HG03565 (cell line): ENCODE results near the gene FBXW5.

Experiments used
- ATAC-seq: cut with Tn5 transposase; IDR thresholded peaks from one replicate; pipeline ENCODE4 v1.9.1; 2021; ENCODE audit warnings: mild to moderate bottlenecking, moderate library complexity; ENCODE audit not compliant: unreplicated experiment

The FBXW5 gene

GRCh38 chr9:136913701-136914438 is 30.7 kb downstream of the FBXW5 start:
- no peak for ATAC-seq

DNA sequence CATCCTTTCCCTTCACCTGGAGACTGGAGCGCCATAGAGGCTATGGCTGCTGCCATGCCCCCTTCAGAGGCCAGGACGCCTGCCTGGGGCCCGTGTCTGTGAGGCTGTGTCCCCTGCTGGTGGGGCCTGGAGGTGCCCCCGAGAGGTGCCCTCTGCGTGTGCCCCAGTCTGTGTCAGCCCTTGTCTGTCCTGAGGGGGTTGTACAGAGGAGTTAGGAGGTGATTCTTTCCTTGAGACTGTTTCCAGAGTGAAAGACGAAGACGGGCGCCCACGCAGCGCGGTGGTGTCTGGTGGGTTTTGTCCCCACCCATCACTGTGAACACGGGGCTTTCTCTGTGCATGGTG is 33.7 kb downstream of the FBXW5 start:
- no peak for ATAC-seq

GRCh38 chr9:136910197-136910900 is 34.2 kb downstream of the FBXW5 start:
- ATAC-seq: no peak

DNA sequence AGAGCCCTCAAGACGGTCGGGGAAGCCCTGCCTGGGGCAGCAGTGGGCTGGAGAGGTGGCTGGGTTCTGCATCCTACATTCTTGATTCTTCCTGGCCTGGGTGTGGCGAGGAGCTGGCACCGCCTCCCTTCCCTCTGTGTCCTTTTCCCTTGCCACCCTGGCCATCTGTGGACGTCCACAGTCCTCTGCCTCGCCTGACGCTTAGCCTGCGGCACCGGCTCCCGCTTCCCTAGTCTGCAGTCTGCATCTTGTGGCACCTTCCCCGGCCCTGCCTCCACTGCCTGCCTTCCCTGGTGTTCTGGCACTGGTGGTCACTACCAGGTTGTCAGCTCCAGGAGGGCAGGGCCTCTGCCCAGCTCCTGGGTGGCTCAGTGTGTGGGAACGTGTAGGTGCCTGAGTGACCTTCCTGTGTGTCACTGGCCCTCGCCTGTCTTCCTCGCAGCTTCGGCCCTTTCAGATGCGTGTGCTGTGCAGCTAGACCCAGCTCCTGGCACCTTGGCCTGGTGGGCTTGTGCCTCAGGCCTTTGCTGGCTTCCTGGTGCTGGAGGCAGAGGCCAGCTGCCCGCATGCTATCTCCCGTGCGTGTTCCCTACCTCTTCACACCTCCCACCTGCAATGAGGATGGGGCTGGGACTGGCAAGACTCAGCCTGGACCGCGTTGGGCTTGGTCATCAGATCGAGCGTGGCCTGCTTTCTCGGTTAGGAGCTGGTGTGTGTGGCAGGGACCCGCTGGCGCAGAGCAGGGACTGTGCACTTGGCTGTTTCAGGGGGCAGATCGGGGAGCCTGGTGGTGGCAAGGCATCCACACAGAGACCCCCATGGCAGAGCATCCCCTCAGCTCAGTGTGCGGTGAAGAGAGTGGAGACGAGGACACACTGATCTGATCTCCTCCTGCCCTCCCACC is 37.3 kb downstream of the FBXW5 start:
- ATAC-seq: no peak

DNA sequence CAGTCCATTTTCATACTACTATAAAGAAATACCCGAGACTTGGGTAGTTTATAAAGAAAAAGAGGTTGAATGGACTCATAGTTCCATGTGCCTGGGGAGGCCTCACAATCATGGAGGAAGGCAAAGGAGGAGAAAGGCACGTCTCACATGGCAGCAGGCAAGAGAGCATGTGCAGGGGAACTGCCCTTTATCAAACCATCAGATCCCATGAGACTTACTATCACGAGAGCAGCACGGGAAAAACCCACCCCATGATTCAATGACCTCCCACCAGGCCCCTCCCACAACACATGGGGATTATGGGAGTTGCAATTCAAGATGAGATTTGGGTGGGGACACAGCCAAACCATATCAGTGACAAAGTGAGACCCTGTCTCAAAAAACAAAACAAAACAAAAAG is 38.3 kb downstream of the FBXW5 start:
- ATAC-seq: no peak

GRCh38 chr9:136903041-136903554 is 41.4 kb downstream of the FBXW5 start:
- ATAC-seq: no peak

DNA sequence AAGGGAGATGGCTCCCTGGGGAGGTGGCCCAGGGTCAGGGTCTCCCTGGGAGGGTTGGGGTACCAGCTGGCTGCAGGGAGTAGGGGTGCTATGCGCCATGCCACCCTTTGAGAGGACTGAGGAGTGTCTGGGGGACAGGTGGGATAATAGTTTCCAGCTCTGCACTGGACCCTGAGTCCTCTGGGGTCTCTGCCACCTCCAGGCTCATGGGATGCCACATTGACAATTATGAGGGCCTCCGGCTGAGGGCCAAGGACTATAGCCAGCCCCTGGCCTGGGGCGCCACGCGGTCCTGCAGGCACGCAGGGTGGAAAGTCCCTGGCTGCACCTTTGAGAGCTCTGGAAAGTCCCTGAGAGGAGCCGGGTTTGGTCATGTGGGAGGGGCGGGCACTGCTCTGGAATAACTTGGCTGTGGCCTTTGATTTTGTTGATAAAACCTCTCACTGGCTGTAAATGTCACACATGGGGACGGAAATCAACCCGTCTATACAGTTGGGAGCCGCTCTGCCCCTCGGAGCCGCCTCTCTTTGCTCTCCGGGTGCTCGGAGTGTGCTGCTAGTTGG is 42.2 kb downstream of the FBXW5 start:
- peak; percentile 42 for ATAC-seq

- ATAC-seq: peak; percentile 46
Measured at GRCh38 chr9:136901516-136902258, 42.9 kb downstream of the FBXW5 start.

DNA sequence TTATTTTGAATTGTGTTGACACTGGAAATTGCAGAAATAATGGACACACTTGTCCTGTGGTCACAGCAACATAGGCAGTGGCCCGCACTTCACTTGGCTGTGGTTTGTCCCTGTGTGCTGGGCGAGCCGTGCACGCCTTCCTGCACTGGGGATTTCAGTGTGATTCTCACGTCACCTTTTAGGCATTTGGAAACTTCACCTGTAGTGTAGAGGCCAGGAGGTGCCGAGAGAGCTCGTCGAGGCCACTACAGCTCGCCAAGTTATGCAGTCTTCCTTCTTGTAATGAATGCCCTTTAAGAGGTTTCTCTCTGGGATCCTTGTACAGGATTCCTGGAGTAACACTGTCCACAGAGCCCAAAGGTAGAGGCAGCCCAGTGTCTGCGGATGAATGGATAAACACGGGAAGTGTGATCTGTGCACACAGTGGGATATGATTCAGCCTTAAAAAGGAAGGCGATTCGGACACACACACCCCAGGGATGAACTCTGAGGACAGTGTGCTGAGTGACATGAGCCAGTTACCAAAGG is 43.5 kb downstream of the FBXW5 start:
- ATAC-seq: no peak

DNA sequence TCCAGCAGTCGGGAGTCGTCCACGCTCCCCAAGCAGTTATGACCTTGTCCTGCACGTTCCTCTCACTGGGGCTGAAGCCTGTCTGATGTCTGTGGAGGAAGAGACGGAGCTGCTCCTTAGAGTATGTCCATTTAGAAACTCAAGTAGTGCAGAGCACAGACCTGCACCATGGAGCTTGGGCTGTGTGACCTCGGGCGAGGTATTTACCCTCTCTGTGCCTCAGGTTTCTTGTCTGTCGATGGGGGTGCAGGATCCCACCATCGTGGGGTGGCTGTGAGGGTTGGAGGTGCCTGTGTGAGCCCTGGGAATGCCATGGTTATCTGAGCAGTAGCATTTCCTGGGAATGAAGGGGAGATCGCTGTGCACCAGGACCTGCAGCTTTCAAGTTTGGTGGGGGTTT is 44.0 kb downstream of the FBXW5 start:
- no peak for ATAC-seq

DNA sequence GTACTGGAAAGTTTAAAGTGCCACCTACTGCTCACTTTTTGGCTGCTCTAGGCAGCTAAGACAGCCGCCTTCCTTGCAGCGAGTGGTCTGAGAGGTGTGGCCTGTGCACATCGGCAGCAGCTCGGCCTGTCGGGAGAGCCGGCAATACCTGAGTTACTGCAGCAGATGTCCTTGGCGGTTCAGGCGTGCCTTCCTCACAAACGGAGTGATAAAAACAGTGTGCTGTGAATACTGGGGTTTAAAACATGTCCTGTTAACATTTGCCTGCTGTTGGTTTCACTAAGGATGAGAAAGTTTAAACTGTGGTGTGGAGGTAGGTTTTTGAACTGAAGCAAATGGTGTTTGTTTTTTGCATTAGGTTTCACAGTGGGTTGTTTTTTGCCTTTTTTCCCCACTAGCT is 45.3 kb downstream of the FBXW5 start:
- ATAC-seq: no peak

GRCh38 chr9:136898483-136899100 is 45.9 kb downstream of the FBXW5 start:
- no peak for ATAC-seq

DNA sequence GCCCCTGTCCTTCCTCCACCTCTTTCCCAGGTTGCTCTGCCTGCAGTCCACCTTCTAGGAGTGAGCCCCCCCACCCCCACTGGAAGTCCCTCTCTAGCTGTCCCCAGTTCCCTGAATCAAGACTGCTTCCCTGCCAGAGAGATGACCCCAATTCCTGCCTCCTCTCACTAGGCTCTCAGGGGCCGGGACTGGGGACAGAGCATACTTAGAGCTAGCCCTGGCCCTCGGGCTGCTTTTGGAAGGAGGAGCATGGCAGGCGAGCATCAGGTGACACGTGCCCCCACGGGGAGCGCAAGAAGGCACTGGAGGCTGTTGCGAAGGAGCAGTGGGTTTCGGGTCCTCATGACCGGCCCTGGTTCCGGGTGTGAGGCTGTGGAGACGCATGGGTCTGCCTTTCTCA is 48.5 kb downstream of the FBXW5 start:
- ATAC-seq: no peak

- no peak for ATAC-seq
Measured at GRCh38 chr9:136890661-136891060, 53.9 kb downstream of the FBXW5 start.
